Measurements from ENCODE around the gene APOD.
"Not testable (repeated sequence)": the region's sequence is repeated elsewhere in the genome, so short reads cannot be mapped to it uniquely, and the experiment has no call there.

DNA sequence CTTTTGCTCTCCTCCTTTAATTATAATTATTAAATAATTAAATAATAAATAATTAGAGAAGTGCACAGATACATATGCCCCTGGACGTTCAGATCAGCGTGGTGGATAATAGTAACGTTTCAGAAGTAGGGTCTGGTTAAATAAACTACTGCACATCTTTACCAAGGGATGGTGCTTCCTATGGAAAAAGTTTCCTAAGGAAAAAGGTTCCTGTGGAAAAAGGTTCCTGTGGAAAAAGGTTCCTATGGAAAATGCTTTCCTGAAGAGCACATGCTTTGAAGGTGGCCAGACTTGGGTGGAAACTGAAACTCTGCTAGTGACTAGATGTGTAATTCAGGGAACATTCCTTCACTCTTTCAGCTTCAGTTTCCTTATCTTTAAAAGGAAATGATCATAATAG is 37.4 kb upstream of the APOD start:
- TF ChIP-seq, protein P1, sequence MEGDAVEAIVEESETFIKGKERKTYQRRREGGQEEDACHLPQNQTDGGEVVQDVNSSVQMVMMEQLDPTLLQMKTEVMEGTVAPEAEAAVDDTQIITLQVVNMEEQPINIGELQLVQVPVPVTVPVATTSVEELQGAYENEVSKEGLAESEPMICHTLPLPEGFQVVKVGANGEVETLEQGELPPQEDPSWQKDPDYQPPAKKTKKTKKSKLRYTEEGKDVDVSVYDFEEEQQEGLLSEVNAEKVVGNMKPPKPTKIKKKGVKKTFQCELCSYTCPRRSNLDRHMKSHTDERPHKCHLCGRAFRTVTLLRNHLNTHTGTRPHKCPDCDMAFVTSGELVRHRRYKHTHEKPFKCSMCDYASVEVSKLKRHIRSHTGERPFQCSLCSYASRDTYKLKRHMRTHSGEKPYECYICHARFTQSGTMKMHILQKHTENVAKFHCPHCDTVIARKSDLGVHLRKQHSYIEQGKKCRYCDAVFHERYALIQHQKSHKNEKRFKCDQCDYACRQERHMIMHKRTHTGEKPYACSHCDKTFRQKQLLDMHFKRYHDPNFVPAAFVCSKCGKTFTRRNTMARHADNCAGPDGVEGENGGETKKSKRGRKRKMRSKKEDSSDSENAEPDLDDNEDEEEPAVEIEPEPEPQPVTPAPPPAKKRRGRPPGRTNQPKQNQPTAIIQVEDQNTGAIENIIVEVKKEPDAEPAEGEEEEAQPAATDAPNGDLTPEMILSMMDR (IDR thresholded peaks at IDR 0.05) = not testable (repeated sequence)
- not testable (repeated sequence) for TF ChIP-seq POLR2AphosphoS5 (IDR thresholded peaks at IDR 0.05; ENCODE audit: insufficient read depth in 1 of 2, low read depth in 1 of 2); POLR2A (IDR thresholded peaks at IDR 0.05)

Measured in vagina (tissue), 2 donors.